SK-N-SH (cell line): ENCODE measurements around the gene HOXB5.

ENCODE experiments used
- POLR2AphosphoS5 ChIP-seq: IDR thresholded peaks from 2 replicates; pipeline ENCODE4 v1.6.1; 2012; ENCODE audit warnings: low read depth, low read length
- TF ChIP-seq, protein P1 (sequence below): fragments of 200-600 bp; sonication (generic); IDR thresholded peaks from 2 replicates; pipeline ENCODE4 v1.6.1; 2017; ENCODE audit warnings: antibody characterized with exemption, mild to moderate bottlenecking, moderate library complexity

GRCh38 chr17:48610282-48611211, 17.0 kb upstream of the HOXB5 start, which contains the start of gene HOXB7:
- no peak for TF ChIP-seq POLR2AphosphoS5
- TF ChIP-seq, protein P1, sequence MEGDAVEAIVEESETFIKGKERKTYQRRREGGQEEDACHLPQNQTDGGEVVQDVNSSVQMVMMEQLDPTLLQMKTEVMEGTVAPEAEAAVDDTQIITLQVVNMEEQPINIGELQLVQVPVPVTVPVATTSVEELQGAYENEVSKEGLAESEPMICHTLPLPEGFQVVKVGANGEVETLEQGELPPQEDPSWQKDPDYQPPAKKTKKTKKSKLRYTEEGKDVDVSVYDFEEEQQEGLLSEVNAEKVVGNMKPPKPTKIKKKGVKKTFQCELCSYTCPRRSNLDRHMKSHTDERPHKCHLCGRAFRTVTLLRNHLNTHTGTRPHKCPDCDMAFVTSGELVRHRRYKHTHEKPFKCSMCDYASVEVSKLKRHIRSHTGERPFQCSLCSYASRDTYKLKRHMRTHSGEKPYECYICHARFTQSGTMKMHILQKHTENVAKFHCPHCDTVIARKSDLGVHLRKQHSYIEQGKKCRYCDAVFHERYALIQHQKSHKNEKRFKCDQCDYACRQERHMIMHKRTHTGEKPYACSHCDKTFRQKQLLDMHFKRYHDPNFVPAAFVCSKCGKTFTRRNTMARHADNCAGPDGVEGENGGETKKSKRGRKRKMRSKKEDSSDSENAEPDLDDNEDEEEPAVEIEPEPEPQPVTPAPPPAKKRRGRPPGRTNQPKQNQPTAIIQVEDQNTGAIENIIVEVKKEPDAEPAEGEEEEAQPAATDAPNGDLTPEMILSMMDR = no peak
